K562 (cell line): ENCODE results near the gene TMC6.

Experiments used
- CREBBP ChIP-seq: IDR thresholded peaks from one replicate; pipeline ENCODE4 v1.6.1; 2012; ENCODE audit warnings: low read depth, mild to moderate bottlenecking, control low read depth, inconsistent platforms, low read length
- ZNF444 ChIP-seq: fragments of 250-450 bp; sonication (Bioruptor Pico); IDR thresholded peaks from 2 replicates; pipeline ENCODE4 v1.4.0; 2020; ENCODE audit warnings: mild to moderate bottlenecking, moderate library complexity

DNA sequence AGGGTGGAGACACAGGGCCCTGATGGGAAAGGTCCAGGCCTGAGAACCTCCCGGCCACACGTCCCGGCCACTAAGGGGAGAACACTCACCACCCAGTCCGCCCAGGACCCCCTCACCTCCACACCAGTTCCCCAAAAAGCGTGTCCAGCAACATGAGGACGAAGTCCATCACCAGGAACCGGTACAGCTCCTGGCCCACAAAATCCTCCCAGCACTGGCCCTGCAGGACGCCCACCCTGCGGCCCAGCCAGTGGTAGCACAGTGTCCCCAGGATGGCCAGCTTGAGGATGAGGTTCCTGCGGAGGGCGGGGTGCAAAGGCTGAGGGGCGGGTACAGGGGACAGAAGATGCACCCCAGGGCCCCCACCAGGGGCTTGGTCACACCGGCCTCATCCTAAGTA, 8.0 kb downstream of the TMC6 start:
- TF ChIP-seq CREBBP = no peak
- TF ChIP-seq ZNF444 = no peak
